Ammon's horn (tissue), 1 donor: ENCODE measurements around the gene GOLM1.
"Not testable (repeated sequence)": the region's sequence is repeated elsewhere in the genome, so short reads cannot be mapped to it uniquely, and the experiment has no call there.

ENCODE experiments used
- DNase-seq: peaks from one replicate; pipeline ENCODE4 v3.0.0-alpha.2; 2016; ENCODE audit warnings: low spot score

The GOLM1 gene

GRCh38 chr9:86098824-86099700 is at the start of gene GOLM1:
Gene GOLM1, minus strand, starts transcription at chr9:86099558. Its CDS starts 20,238 bp downstream, at chr9:86079320.
- DNase-seq = peak; percentile 47

GRCh38 chr9:86146671-86147070 is 47.3 kb upstream of the GOLM1 start:
- not testable (repeated sequence) for DNase-seq

- DNase-seq = not testable (repeated sequence)
Measured at GRCh38 chr9:86145960-86146359, 46.6 kb upstream of the GOLM1 start.

- no peak for DNase-seq
Measured at GRCh38 chr9:86142973-86143372, 43.6 kb upstream of the GOLM1 start.

- no peak for DNase-seq
Measured at GRCh38 chr9:86141843-86142242, 42.5 kb upstream of the GOLM1 start.

- peak; percentile 35 for DNase-seq
Measured at GRCh38 chr9:86135371-86135770, 36.0 kb upstream of the GOLM1 start.

- DNase-seq = no peak
Measured at GRCh38 chr9:86134361-86134760, 35.0 kb upstream of the GOLM1 start.

- no peak for DNase-seq
Measured at GRCh38 chr9:86128235-86128822, 29.0 kb upstream of the GOLM1 start.

GRCh38 chr9:86126998-86127972 is 27.9 kb upstream of the GOLM1 start:
- DNase-seq = peak; percentile 82

- DNase-seq = no peak
Measured at GRCh38 chr9:86122311-86122710, 23.0 kb upstream of the GOLM1 start.

GRCh38 chr9:86119457-86119856 is 20.1 kb upstream of the GOLM1 start:
- no peak for DNase-seq

- DNase-seq = peak; percentile 69
Measured at GRCh38 chr9:86116425-86116824, 17.1 kb upstream of the GOLM1 start.

GRCh38 chr9:86115886-86116285 is 16.5 kb upstream of the GOLM1 start:
- no peak for DNase-seq

- no peak for DNase-seq
Measured at GRCh38 chr9:86112057-86112456, 12.7 kb upstream of the GOLM1 start.

- no peak for DNase-seq
Measured at GRCh38 chr9:86102626-86103025, 3.3 kb upstream of the GOLM1 start.

- no peak for DNase-seq
Measured at GRCh38 chr9:86099701-86100364, 475 bp upstream of the GOLM1 start.

GRCh38 chr9:86097510-86098224 is 1.7 kb downstream of the GOLM1 start:
- no peak for DNase-seq

GRCh38 chr9:86096386-86096785 is 3.0 kb downstream of the GOLM1 start:
- DNase-seq = no peak

- DNase-seq = no peak
Measured at GRCh38 chr9:86093788-86094555, 5.4 kb downstream of the GOLM1 start.

GRCh38 chr9:86091477-86091876 is 7.9 kb downstream of the GOLM1 start:
- DNase-seq = no peak
